M059J (cell line): ENCODE results near the gene ZNF778. TPM values are rescaled to one million over a fixed set of nuclear protein-coding genes. Genes with fewer than 3 reads are reported as not detected.
"Not testable (repeated sequence)": the region's sequence is repeated elsewhere in the genome, so short reads cannot be mapped to it uniquely, and the experiment has no call there.

Experiments used
- DNase-seq: peaks from one replicate; pipeline ENCODE4 v3.0.0-alpha.2; 2012; ENCODE audit warnings: low read depth
- total RNA-seq: library from RNA; depleted of rRNA; stranded (reverse); fragments of >200 nt; shearing (Covaris generic); gene quantifications from 2 replicates; pipeline ENCODE4 v1.2.3, GENCODE V29; 2014

The ZNF778 gene
- total RNA-seq, 1 experiment from 2014 or later = 12.9 TPM

- peak; percentile 75 for DNase-seq
Measured at GRCh38 chr16:89216315-89217137, 977 bp upstream of the ZNF778 start.

DNA sequence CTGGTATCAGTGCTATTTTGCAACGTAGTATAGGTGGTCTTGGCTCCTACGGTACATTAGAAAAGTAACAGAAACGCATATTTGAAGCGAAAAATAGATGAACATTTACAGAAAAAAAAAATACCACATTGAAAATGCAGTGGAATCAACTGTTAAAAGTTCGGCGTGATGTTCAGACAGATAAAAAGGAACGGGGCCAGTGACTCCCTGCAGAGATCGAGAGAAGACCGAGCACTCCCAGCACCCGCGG, 440 bp upstream of the ZNF778 start:
- DNase-seq = no peak

- DNase-seq = no peak
Measured at GRCh38 chr16:89219365-89219764, 1.9 kb downstream of the ZNF778 start.

- no peak for DNase-seq
Measured at GRCh38 chr16:89221604-89222003, 4.1 kb downstream of the ZNF778 start.

DNA sequence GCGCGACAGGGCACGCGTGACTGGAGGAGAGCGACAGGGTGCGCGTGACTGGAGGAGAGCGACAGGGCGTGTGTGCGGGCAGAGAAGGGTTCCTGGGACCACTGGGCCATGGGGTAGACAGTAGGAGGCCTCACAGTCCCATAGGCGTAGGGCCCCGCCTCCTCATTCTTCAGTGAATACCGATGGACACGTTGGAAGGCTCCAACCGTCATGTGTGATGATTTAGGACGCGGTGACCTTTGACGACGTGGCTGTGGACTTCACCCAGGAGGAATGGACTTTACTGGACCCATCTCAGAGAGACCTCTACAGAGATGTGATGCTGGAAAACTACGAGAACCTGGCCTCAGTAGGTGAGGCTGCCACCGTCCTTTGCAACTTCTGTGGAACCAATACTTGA, 5.4 kb downstream of the ZNF778 start:
- DNase-seq = no peak

DNA sequence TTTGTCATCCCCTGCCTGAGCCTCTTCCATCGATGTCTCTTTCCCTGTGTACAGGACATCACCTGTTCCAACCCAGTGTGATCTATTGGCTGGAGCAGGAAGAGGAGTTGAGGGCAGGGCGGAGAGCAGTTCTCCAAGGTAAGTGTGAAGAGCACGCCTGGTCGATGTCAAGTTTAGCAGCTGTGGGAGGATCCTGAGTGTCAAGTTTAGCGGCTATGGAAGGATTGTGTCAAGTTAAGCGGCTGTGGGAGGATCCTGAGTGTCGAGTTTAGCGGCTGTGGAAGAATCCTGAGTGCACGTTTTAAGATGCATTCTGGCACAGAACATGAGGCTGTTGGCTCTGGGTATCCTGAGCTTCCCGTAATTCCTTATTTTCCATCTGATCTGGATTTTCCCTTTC, 7.2 kb downstream of the ZNF778 start:
- no peak for DNase-seq

GRCh38 chr16:89230255-89230654, 12.8 kb downstream of the ZNF778 start:
- DNase-seq = no peak

DNA sequence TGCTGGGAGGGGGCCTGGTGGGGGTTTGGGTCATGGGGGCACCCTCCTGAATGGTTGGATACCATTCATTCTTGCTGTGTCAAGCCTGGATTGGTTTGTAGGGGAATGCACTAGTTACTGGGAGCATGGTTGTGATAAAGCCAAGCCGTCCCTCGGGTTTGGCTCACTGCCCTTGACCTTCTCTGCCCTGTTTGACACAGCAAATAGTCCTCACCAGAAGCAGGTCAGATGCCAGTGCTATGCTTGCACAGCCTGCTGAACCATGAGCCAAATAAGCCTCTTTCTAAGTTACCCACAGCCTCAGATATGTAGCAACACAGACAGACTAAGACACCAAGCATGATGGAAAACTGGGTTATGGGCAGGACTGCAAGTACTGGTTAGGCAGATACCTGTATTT, 14.6 kb downstream of the ZNF778 start:
- DNase-seq = no peak

GRCh38 chr16:89233678-89234490, 16.4 kb downstream of the ZNF778 start:
- no peak for DNase-seq

GRCh38 chr16:89237733-89238132, 20.2 kb downstream of the ZNF778 start:
- no peak for DNase-seq

DNA sequence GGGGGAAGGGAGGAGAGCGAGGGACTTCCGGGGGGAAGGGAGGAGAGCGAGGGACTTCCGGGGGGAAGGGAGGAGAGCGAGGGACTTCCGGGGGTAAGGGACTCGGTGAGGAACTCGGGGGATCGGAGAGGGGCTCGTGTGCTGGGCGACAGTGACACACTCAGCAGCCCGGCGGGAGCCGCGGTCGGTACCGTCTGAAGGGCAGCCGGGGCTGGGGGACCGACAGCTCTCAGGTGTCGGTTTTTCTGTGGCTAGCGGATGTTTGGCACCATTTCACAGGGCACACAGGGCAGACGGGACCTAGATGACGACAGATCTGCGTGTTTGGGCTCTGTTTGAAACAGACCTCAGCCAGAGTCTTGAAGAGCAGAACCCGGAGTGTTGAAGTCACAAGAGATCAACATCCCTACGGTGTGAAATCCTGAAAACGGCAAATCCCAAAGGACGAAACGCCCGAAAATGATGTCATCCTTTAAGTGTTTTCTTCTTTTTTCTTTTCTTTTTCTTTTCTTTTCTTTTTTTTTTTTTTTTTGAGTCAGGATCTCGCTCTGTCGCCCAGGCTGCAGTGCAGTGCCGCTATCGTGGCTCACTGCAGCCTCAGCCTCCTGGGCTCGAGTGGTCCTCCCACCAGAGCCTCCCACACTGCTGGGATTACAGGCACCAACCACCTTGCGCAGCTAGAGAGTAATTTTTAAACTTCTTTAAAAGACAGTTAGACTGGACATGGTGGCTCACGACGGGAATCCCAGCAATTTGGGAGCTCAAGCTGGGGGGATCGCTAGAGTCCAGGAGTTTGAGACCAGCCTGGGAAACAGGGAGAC, 23.9 kb downstream of the ZNF778 start:
- peak; percentile 75 for DNase-seq

DNA sequence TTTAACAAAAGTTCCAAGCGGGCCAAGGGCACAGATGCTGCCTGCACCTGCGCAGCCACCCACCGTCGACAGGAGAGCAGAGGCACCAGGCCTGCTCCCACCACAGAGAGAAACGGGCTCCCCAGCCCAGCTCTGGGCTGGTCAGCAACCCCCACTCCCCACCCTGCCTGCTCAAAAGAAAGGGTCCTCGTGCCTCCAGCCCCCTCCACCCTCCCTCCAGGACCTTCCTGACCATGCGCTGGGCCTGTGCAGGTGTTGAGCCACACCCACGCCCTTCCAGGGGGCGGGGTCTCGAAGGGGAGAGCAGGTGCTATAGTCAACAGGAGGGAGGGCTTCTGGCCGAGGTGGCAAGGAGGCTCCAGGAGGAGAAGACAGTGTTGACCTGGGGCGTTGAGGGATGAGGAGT, 25.3 kb downstream of the ZNF778 start:
- no peak for DNase-seq

GRCh38 chr16:89243664-89244063, 26.2 kb downstream of the ZNF778 start:
- DNase-seq = no peak

DNA sequence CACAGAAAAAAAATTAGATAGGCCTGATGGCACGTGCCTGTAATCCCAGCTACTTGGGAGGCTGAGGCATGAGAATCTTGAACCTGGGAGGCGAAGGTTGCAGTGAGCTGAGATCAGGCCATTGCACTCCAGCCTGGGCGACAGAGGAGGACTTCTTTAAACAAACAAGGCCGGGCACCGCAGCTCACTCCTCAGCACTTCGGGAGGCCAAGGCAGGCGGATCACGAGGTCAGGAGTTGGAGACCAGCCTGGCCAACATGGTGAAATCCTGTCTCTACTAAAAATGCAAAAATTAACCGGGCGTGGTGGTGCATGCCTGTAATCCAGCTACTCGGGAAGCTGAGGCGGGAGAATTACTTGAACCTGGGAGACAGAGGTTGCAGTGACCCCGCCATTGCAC, 26.8 kb downstream of the ZNF778 start:
- DNase-seq = not testable (repeated sequence)

DNA sequence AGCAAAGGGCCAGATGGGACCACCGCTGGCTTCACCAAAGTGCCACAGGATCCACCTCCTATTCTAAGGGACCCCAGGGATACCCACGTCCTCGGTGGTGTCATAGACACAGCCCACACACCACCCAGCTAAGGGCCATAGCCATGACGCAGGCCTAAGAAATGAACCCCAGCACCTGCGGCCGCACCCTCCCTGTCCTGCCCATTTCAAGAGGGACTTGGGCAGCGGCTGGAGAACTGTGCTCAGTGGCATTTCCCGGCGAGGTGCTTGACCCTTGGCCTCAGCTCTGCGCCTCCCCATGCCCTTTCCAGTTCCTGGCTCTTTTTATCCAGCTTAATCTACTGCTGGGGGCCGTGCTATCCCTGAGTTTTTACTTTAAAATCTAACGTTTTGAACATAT, 27.3 kb downstream of the ZNF778 start:
- DNase-seq = no peak

GRCh38 chr16:89246383-89246902, 28.9 kb downstream of the ZNF778 start:
- no peak for DNase-seq

DNA sequence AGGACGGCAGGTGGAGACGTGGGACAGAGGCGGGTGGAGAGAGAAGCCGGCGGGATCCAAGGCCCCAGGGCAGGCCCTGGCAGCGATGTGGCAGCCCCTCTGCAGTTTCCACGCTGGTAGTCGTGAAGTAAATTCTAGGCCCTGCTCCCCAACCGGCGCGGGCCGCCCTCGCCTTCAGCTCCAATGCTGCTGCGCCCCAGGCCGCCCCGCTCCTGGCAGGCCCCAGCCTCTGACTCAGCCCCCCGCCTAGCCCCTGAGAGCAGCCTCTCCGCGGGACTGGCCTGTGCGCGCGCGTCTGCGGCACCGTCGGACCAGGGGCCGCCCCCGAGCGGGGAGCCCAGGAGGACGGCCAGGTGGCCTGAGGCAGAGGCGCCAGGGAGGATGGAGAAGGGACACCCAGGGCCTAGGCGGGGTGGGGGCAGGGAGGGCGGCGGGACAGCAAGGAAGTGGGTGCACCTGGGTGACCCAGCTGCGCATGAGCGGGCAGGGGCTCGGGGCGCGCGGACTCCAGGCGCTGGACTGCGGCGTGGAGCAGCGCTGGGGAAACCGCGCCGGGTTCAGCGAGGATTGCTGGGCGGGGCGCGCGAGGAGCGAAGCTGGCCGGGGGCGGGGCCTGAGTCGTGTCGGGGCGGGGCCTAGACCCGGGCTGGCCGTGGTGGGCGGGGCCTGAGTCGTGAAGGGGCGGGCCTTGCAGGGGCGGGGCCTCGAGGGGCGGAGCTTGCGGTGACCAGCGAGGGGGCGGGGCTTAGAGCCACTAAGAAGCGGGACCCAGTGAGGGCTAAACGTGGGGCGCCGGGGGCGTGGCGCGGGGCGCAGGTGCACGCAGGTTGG, 29.6 kb downstream of the ZNF778 start:
- DNase-seq = peak; percentile 64

DNA sequence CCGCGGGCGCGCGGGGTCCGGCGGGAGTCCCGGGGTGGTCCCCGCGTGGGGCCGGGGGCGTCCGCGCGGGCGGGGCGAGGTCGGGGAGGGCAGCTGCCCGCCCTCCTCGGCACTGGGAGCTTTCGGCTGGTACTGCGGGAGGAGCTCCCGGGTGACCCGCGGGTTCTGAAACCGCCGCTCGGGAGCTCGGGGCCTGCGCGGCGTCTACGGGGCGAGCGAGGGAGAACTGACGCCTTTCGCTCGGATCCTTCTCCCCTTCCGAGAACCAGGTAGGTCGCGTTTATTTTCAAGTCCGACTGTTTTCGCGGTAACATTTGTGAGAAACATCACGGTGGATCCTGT, 30.2 kb downstream of the ZNF778 start:
- not testable (repeated sequence) for DNase-seq

DNA sequence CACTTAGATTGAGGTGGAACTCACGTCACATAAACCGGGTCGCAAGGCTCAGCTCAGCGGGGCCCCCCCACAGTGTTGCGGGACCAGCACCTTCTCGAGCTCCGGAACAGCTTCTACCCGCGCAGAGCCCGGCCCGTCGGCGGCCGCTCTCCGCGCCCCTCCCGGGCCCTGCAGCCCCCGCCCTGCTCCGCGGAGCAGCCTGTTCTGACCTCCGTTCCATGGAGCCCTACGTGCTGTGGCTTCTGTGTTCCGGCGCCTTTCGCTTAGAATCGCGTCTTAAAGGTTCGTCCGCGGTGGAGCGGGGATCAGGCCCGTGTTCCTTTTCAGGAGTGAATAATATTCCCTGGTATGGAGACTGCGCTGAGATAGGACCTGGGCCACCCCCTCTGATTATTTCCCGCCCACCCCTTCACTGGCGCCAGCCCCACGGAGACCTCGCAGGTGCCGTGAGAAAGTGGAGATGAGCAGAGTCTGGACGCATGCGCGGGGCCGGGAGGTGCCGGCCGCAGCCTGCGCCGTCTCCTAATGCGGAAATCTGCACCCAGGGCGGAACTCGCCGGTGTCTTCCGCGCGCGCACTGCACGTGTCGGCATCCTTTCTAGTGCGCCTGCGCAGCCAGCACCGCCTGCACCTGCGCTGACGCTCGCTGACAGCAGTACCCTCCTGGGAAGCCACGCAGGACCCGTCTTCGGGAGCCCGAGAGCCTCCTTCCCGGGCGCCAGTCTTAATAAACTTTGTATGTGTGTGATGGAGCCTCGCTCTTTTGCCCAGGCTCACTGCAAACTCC, 30.9 kb downstream of the ZNF778 start:
- DNase-seq = no peak

DNA sequence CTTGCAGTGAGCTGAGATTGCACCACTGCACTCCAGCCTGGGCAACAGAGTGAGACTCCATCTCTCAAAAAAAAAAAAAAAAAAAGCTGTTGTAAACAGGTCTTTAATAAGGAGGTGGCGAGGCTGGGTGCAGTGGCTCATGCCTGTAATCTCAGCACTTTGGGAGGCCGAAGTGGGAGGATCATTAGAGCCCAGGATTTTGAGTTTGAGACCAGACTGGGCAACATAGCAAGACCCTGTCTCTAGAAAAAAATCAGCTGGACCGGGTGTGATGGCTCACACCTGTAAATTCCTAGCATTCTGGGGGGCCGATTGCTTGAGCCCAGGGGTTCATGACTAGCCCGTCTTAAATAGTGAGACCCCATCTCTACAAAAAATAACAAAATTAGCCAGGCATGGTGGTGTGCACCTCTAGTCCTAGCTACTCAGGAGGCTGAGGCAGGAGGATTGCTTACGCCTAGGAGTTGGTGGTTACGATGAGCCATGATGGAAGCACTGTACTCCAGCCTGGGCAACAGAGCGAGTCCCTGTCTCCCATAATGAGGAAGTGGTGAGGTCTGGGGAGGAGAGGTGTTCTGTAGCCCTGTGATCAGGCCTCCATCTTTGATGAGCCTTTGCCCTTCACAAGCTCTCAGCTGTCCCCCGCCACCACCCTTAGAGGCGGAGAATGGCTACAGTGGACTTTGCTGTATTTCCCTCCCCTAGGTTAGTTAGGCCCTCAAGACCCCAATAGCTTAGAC, 36.2 kb downstream of the ZNF778 start:
- DNase-seq = no peak
